GM18907 (cell line): ENCODE results near the gene MVB12B.
"Not testable (repeated sequence)": the region's sequence is repeated elsewhere in the genome, so short reads cannot be mapped to it uniquely, and the experiment has no call there.

Source experiments
- ATAC-seq: cut with Tn5 transposase; IDR thresholded peaks from one replicate; pipeline ENCODE4 v1.9.1; 2021; ENCODE audit warnings: mild to moderate bottlenecking, moderate library complexity; ENCODE audit not compliant: unreplicated experiment

Gene MVB12B

GRCh38 chr9:126527109-126527825 is 200.6 kb downstream of the MVB12B start:
- ATAC-seq, result no peak

GRCh38 chr9:126528111-126528510 is 201.5 kb downstream of the MVB12B start:
- no peak for ATAC-seq

- no peak for ATAC-seq
These were observed 202.3 kb downstream of the MVB12B start for GRCh38 chr9:126528915-126529314.

- ATAC-seq, result no peak
These were observed 204.5 kb downstream of the MVB12B start for GRCh38 chr9:126531035-126531571.

GRCh38 chr9:126531591-126531990 is 205.0 kb downstream of the MVB12B start:
- ATAC-seq, result no peak

GRCh38 chr9:126532019-126532462 is 205.4 kb downstream of the MVB12B start:
- no peak for ATAC-seq

GRCh38 chr9:126532489-126532888 is 205.9 kb downstream of the MVB12B start:
- ATAC-seq, result no peak

GRCh38 chr9:126532951-126533925 is 206.6 kb downstream of the MVB12B start:
- ATAC-seq, result no peak

- ATAC-seq, result no peak
These were observed 207.3 kb downstream of the MVB12B start for GRCh38 chr9:126533926-126534310.

GRCh38 chr9:126534431-126535186 is 208.0 kb downstream of the MVB12B start:
- ATAC-seq, result no peak

GRCh38 chr9:126536131-126536530 is 209.5 kb downstream of the MVB12B start:
- ATAC-seq, result no peak

- ATAC-seq, result no peak
These were observed 210.3 kb downstream of the MVB12B start for GRCh38 chr9:126536841-126537465.

- no peak for ATAC-seq
These were observed 211.9 kb downstream of the MVB12B start for GRCh38 chr9:126538550-126538949.

GRCh38 chr9:126540398-126540797 is 213.8 kb downstream of the MVB12B start:
- ATAC-seq, result not testable (repeated sequence)

- no peak for ATAC-seq
These were observed 216.9 kb downstream of the MVB12B start for GRCh38 chr9:126543490-126543889.

- no peak for ATAC-seq
These were observed 218.5 kb downstream of the MVB12B start for GRCh38 chr9:126545106-126545505.

GRCh38 chr9:126546036-126546435 is 219.4 kb downstream of the MVB12B start:
- no peak for ATAC-seq

GRCh38 chr9:126548312-126548711 is 221.7 kb downstream of the MVB12B start:
- ATAC-seq, result no peak

GRCh38 chr9:126549246-126550006 is 222.8 kb downstream of the MVB12B start:
- ATAC-seq, result no peak
